ENCODE data around the gene USP16. TPM values are rescaled to one million over a fixed set of nuclear protein-coding genes. Genes with fewer than 3 reads are reported as not detected.

The USP16 gene
- total and polyA plus RNA-seq, 2 of the 13 experiments (the other 11 are each of a cell fraction or from before 2014, with no cell fraction given) = 16.5 to 46.9 TPM

GRCh38 chr21:29098156-29098555, 73.7 kb downstream of the USP16 start (continued):
- no peak for TF ChIP-seq ZNF18 (CRISPR knock-in tag; IDR thresholded peaks at IDR 0.05; ENCODE audit: insufficient replicate concordance)

GRCh38 chr21:29102791-29103257, 78.4 kb downstream of the USP16 start:
- peak; percentile 38; the same call in 2 of the 3 replicates for ATAC-seq
- no peak for FAIRE-seq
- Histone ChIP-seq H3K4me3 (replicated peaks in 1 of 3; ENCODE audit: insufficient read depth in 1 of 3, low read depth in 2 of 3, low read length in 3 of 3) (no peak overlapping the region), H3K27me3 (ENCODE audit: control insufficient read depth in 1 of 2, insufficient read depth in 2 of 2, low read length in 2 of 2) (no peaks in the 10 kb centered on the region), H3K9me3 (ENCODE audit: low read length) (no peaks in the 10 kb centered on the region), H3K4me1 (ENCODE audit: insufficient read depth, low read length) (peaks cover 10% of the 10 kb centered on the region), H2AFZ (ENCODE audit: low read length) (no peak overlapping the region), H3K27ac (ENCODE audit: extremely low read length, insufficient read depth, low read length) (no peak overlapping the region), H3K36me3 (replicated peaks in 1 of 2; ENCODE audit: control insufficient read depth in 1 of 2, insufficient read depth in 2 of 2, low read length in 2 of 2) (no peaks in the 10 kb centered on the region), H3K79me2 (ENCODE audit: insufficient read depth, low read length) (no peaks in the 10 kb centered on the region), H3K4me2 (ENCODE audit: low read depth, low read length) (no peak overlapping the region), H3K9ac (ENCODE audit: insufficient read depth, low read depth, low read length) (no peak overlapping the region), H4K20me1 (ENCODE audit: insufficient read depth, low read length) (no peaks in the 10 kb centered on the region)
- no TSS peak for BruUV-seq (replicated peaks)
- in situ Hi-C loops (cut with HindIII; ENCODE audit: extremely low pct_ligation_motif_present, low pct_unique_long_range_greater_than_20kb) = no loop called here
- intact Hi-C loops (cut with micrococcal nuclease; ENCODE audit: unreplicated experiment) = no loop called here
- 90% methylated on average over 2 of the region's 2 CpGs for WGBS (ENCODE audit: low lambda C conversion rate)
- ChIA-PET CTCF (ENCODE audit: low intra/inter-chr PET ratio, low total read pairs) (no interaction called here), POLR2A (no interaction called here)
- DNase-seq (ENCODE audit: low spot score) = peak; percentile 5
- TF ChIP-seq ZSCAN31 (CRISPR knock-in tag; IDR thresholded peaks at IDR 0.05; ENCODE audit: low read depth) (no peak), ZNF605 (CRISPR knock-in tag; IDR thresholded peaks at IDR 0.05) (no peak), FOSL1 (CRISPR knock-in tag; IDR thresholded peaks at IDR 0.05; ENCODE audit: borderline replicate concordance) (no peak), SP2 (CRISPR knock-in tag; IDR thresholded peaks at IDR 0.05) (no peak), AFF4 (CRISPR knock-in tag; IDR thresholded peaks at IDR 0.05) (no peak), CCAR2 (optimal IDR thresholded peaks at IDR 0.05; ENCODE audit: low read depth, low read length) (no peak), TFAP4 (IDR thresholded peaks at IDR 0.05; ENCODE audit: borderline replicate concordance, low read depth) (no peak), FOXO1 (CRISPR knock-in tag; IDR thresholded peaks at IDR 0.05) (no peak), CHCHD3 (CRISPR knock-in tag; IDR thresholded peaks at IDR 0.05) (no peak), SALL1 (CRISPR knock-in tag; IDR thresholded peaks at IDR 0.05) (no peak), THAP11 (CRISPR knock-in tag; IDR thresholded peaks at IDR 0.05) (no peak), THAP9 (CRISPR knock-in tag; IDR thresholded peaks at IDR 0.05; ENCODE audit: borderline replicate concordance) (no peak)

All from HepG2 (cell line).